Thymus (tissue), 11 donors: ENCODE measurements around the gene USP15. TPM values are rescaled to one million over a fixed set of nuclear protein-coding genes. Genes with fewer than 3 reads are reported as not detected.
"Not testable (repeated sequence)": the region's sequence is repeated elsewhere in the genome, so short reads cannot be mapped to it uniquely, and the experiment has no call there.

Experiments used
- DNase-seq, 9 donors: peaks; one replicate each; pipeline ENCODE4 v3.0.0-alpha.2; 2013; ENCODE audit warnings: low spot score in 9 of 9, low read depth in 6 of 9, missing footprints in 1 of 9
- H3K27ac ChIP-seq, 2 donors: one replicate each; pipeline ENCODE4 v1.5.1; 2013; ENCODE audit warnings: control low read depth in 1 of 2, low read depth in 1 of 2, low read length in 1 of 2, mild to moderate bottlenecking in 1 of 2, moderate library complexity in 1 of 2
- H3K27me3 ChIP-seq, 2 donors: one replicate each; pipeline ENCODE4 v1.5.1; 2013; ENCODE audit warnings: low read length in 1 of 2; ENCODE audit not compliant: control insufficient read depth in 2 of 2, insufficient read depth in 1 of 2
- H3K36me3 ChIP-seq, 2 donors: one replicate each; pipeline ENCODE4 v1.5.1; 2013; ENCODE audit warnings: low read length in 1 of 2, mild to moderate bottlenecking in 1 of 2, moderate library complexity in 1 of 2; ENCODE audit not compliant: control insufficient read depth in 2 of 2, insufficient read depth in 2 of 2
- H3K4me1 ChIP-seq, 2 donors: one replicate each; pipeline ENCODE4 v1.5.1; 2013; ENCODE audit warnings: low read length in 2 of 2; ENCODE audit not compliant: control insufficient read depth in 2 of 2, insufficient read depth in 2 of 2
- H3K4me3 ChIP-seq, 2 donors: one replicate each; pipeline ENCODE4 v1.5.1; 2013; ENCODE audit warnings: low read length in 2 of 2, control low read depth in 1 of 2, mild to moderate bottlenecking in 1 of 2
- H3K9me3 ChIP-seq, 2 donors: one replicate each; pipeline ENCODE4 v1.5.1; 2013; ENCODE audit warnings: low read length in 1 of 2, mild to moderate bottlenecking in 1 of 2; ENCODE audit not compliant: control insufficient read depth in 2 of 2, insufficient read depth in 1 of 2
- WGBS: extraction: QIAGEN DNeasy Blood & Tissue Kit; methylation state at CpG from one replicate; pipeline ENCODE4 v1.1.7; 2013; 5-methylcytosine and 5-hydroxymethylcytosine counted together
- polyA plus RNA-seq: library from polyadenylated mRNA; stranded (reverse); fragments of 200-250 nt; gene quantifications from one replicate; pipeline ENCODE4 v1.2.3, GENCODE V29; 2013
- total RNA-seq: library from RNA; stranded (reverse); fragments of 120-200 nt; gene quantifications from one replicate; pipeline ENCODE4 v1.2.4, GENCODE V29; 2013
- donor health status: healthy.

The USP15 gene
- total and polyA plus RNA-seq, 2 donors: 108 to 201 TPM

GRCh38 chr12:62319058-62319457, 58.9 kb downstream of the USP15 start:
- H3K9me3 ChIP-seq: no peaks in the 10 kb centered on the region
- H3K27me3 ChIP-seq: no peaks in the 10 kb centered on the region
- H3K27ac ChIP-seq: no peak overlapping the region
- H3K4me3 ChIP-seq: no peak overlapping the region
- DNase-seq: no peak
- 83% methylated on average over 2 of the region's 2 CpGs for WGBS
- peaks cover 11 to 46% of the 10 kb centered on the region in 2 donors for H3K36me3 ChIP-seq
- H3K4me1 ChIP-seq: no peaks in the 10 kb centered on the region

GRCh38 chr12:62320054-62320453, 59.9 kb downstream of the USP15 start:
- H3K9me3 ChIP-seq: no peaks in the 10 kb centered on the region
- peaks cover 11 to 46% of the 10 kb centered on the region in 2 donors for H3K36me3 ChIP-seq
- no peak for DNase-seq
- no peaks in the 10 kb centered on the region for H3K27me3 ChIP-seq
- whole genome bisulfite sequencing: over 99% methylated on average over 3 of the region's 3 CpGs
- H3K4me3 ChIP-seq: no peak overlapping the region
- H3K4me1 ChIP-seq: no peaks in the 10 kb centered on the region
- H3K27ac ChIP-seq: no peak overlapping the region

GRCh38 chr12:62323386-62323785, 63.2 kb downstream of the USP15 start:
- H3K9me3 ChIP-seq: no peaks in the 10 kb centered on the region
- H3K36me3 ChIP-seq: peaks cover 7 to 40% of the 10 kb centered on the region in 2 donors
- no peak overlapping the region for H3K27ac ChIP-seq
- H3K27me3 ChIP-seq: no peaks in the 10 kb centered on the region
- no peak for DNase-seq
- WGBS: 99% methylated on average over 2 of the region's 2 CpGs
- H3K4me3 ChIP-seq: no peak overlapping the region
- no peaks in the 10 kb centered on the region for H3K4me1 ChIP-seq

DNA sequence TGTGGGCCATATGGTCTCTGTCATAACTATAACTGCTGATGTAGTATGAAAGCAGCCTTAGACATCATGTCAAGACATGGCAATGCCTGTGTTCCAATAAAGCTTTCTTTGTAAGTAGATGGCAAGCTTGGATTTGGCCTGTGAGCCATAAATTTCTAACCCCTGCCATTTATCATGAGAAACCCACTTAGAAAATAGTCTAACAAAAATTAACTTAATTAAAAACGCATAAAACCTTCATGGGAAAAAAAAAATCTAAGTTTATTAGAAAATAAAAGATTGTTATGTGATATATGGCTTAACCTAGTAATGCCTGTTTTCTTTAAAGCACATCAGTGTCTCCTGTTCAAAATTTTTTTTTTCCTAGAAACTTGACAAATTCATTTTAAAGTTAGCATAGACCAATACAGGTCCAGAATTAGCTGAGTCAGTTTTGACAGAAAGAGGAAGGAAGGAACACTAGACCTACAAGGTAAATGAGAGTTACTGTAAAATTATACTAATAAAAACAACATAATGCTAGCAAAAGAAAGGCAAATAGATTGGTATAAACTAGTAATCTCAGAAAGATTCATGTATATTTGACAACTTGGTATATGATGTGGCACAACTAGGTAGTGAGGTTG, 68.2 kb downstream of the USP15 start:
- no peaks in the 10 kb centered on the region for H3K9me3 ChIP-seq
- H3K27me3 ChIP-seq: no peaks in the 10 kb centered on the region
- 65% methylated on average over 1 of the region's 1 CpG for WGBS
- no peak overlapping the region for H3K4me3 ChIP-seq
- no peaks in the 10 kb centered on the region for H3K4me1 ChIP-seq
- H3K36me3 ChIP-seq: peaks cover 0 to 18% of the 10 kb centered on the region in 2 donors
- no peak overlapping the region for H3K27ac ChIP-seq
- no peak for DNase-seq

DNA sequence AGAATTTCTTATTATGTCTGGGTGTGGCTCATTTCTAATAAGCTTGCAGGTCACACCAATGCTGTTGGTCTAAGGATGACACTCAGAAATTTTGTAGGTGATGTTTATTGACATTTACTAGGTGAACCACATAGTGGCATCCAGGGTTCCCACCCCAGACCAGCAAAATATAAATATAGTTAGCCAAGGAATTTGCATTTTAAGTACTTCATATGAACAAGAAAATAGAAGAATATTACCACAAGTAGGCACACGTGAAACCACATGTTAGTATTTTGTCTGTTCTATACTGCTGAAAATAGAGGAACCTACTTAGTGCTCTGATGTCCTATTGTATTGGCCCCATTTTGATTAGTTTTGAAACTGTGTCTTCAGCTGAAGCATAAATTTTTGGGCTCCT, 71.1 kb downstream of the USP15 start:
- Histone ChIP-seq H3K36me3 (peaks cover 0 to 18% of the 10 kb centered on the region in 2 donors), H3K4me3 (no peak overlapping the region), H3K4me1 (no peaks in the 10 kb centered on the region), H3K27me3 (no peaks in the 10 kb centered on the region), H3K27ac (no peak overlapping the region), H3K9me3 (no peaks in the 10 kb centered on the region)
- WGBS: 60% methylated on average over 1 of the region's 1 CpG
- DNase-seq: no peak

DNA sequence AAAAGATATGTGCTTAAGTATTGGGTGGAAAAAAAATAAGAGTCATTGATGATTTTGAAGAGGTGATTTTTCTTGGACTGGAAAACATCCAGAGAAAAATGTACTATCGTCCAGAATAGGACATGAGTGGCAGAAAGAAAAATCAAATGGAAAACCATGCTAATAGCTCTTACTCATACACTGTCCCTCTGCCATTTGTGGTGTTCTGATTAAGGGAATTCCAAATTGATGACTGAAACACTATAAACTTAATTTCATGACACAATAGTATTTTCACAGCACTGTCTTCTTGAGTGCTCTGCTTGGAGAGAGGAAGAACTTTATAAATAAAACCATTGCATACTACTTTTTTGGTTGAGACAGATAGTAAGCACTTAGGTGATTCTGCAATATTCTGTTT, 72.4 kb downstream of the USP15 start:
- DNase-seq: no peak
- Histone ChIP-seq H3K36me3 (peaks cover 0 to 18% of the 10 kb centered on the region in 2 donors), H3K27ac (no peak overlapping the region), H3K4me1 (no peaks in the 10 kb centered on the region), H3K27me3 (no peaks in the 10 kb centered on the region), H3K9me3 (no peaks in the 10 kb centered on the region), H3K4me3 (no peak overlapping the region)
- 96% methylated on average over 1 of the region's 1 CpG for WGBS

- Histone ChIP-seq H3K36me3 (peaks cover 0 to 16% of the 10 kb centered on the region in 2 donors), H3K27me3 (no peaks in the 10 kb centered on the region), H3K27ac (no peak overlapping the region), H3K4me3 (no peak overlapping the region), H3K9me3 (no peaks in the 10 kb centered on the region), H3K4me1 (no peaks in the 10 kb centered on the region)
- WGBS: over 99% methylated on average over 4 of the region's 4 CpGs
- DNase-seq: no peak
These were observed 74.9 kb downstream of the USP15 start for GRCh38 chr12:62335057-62335456.

- peaks cover 0 to 16% of the 10 kb centered on the region in 2 donors for H3K36me3 ChIP-seq
These were observed 75.6 kb downstream of the USP15 start for GRCh38 chr12:62335796-62336195.

GRCh38 chr12:62337643-62338042, 77.4 kb downstream of the USP15 start:
- not testable (repeated sequence) for DNase-seq, H3K27ac ChIP-seq, H3K27me3 ChIP-seq, H3K4me3 ChIP-seq, H3K9me3 ChIP-seq, H3K4me1 ChIP-seq
- peaks cover 3 to 25% of the 10 kb centered on the region in 2 donors for H3K36me3 ChIP-seq

More at GRCh38 chr12:62335796-62336195, 75.6 kb downstream of the USP15 start:
- no peak for DNase-seq
- Histone ChIP-seq H3K4me3 (no peak overlapping the region), H3K27ac (no peak overlapping the region), H3K27me3 (no peaks in the 10 kb centered on the region), H3K4me1 (no peaks in the 10 kb centered on the region), H3K9me3 (no peaks in the 10 kb centered on the region)
- WGBS: 94% methylated on average over 3 of the region's 3 CpGs
